ENCODE data around the gene ST7.

- TF ChIP-seq, protein P1, sequence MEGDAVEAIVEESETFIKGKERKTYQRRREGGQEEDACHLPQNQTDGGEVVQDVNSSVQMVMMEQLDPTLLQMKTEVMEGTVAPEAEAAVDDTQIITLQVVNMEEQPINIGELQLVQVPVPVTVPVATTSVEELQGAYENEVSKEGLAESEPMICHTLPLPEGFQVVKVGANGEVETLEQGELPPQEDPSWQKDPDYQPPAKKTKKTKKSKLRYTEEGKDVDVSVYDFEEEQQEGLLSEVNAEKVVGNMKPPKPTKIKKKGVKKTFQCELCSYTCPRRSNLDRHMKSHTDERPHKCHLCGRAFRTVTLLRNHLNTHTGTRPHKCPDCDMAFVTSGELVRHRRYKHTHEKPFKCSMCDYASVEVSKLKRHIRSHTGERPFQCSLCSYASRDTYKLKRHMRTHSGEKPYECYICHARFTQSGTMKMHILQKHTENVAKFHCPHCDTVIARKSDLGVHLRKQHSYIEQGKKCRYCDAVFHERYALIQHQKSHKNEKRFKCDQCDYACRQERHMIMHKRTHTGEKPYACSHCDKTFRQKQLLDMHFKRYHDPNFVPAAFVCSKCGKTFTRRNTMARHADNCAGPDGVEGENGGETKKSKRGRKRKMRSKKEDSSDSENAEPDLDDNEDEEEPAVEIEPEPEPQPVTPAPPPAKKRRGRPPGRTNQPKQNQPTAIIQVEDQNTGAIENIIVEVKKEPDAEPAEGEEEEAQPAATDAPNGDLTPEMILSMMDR (IDR thresholded peaks at IDR 0.05; ENCODE audit: poor library complexity, severe bottlenecking), result no peak
- TF ChIP-seq EZH2 (IDR thresholded peaks at IDR 0.05; ENCODE audit: borderline replicate concordance, insufficient read depth, low read length, poor library complexity, severe bottlenecking) (no peak), POLR2AphosphoS5 (IDR thresholded peaks at IDR 0.05) (no peak), REST (IDR thresholded peaks at IDR 0.05; ENCODE audit: borderline replicate concordance) (no peak), RAD21 (conservative IDR thresholded peaks at IDR 0.05) (no peak), SMC3 (conservative IDR thresholded peaks at IDR 0.05; ENCODE audit: poor library complexity) (no peak), MXI1 (conservative IDR thresholded peaks at IDR 0.05; ENCODE audit: poor library complexity, severe bottlenecking) (no peak), TAF1 (IDR thresholded peaks at IDR 0.05; ENCODE audit: low read depth) (no peak), EP300 (conservative IDR thresholded peaks at IDR 0.05; ENCODE audit: poor library complexity, severe bottlenecking) (no peak)
Observed at GRCh38 chr7:116924741-116925140, 28.6 kb upstream of the ST7 start.
